HG03196 (cell line): ENCODE data around the gene ADIRF.
"Not testable (repeated sequence)": the region's sequence is repeated elsewhere in the genome, so short reads cannot be mapped to it uniquely, and the experiment has no call there.

ENCODE experiments used
- ATAC-seq: cut with Tn5 transposase; IDR thresholded peaks from one replicate; pipeline ENCODE4 v1.9.1; 2021; ENCODE audit not compliant: unreplicated experiment

Gene ADIRF

DNA sequence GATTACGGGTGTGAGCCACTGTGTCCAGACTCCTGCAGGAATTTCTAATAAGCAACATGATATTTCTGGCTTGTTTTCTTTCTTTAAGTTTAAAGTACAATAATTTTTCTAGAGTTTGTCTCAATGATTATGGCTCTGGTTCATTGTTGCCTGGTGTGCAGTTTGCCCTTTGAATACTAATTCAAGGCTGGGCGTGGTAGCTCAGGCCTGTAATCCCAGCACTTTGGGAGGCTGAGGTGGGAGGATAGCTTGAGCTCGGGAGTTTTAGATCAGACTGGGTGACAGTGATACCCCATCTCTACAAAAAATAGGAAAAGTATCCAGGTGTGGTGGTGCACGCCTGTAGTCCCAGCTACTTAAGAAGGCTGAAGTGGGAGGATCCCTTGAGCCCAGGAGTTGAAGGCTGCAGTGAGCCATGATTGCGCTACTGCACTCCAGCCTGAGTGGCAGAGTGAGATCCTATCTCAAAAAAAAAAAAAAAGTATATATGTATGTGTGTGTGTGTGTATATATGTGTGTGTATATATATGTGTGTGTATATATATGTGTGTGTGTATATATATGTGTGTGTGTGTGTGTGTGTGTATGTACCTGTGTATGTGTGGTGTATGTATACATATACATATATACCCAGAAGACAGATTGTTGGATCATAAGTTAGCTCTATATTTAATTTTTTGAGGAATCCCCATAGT, 8.2 kb downstream of the ADIRF start:
- ATAC-seq = no peak

DNA sequence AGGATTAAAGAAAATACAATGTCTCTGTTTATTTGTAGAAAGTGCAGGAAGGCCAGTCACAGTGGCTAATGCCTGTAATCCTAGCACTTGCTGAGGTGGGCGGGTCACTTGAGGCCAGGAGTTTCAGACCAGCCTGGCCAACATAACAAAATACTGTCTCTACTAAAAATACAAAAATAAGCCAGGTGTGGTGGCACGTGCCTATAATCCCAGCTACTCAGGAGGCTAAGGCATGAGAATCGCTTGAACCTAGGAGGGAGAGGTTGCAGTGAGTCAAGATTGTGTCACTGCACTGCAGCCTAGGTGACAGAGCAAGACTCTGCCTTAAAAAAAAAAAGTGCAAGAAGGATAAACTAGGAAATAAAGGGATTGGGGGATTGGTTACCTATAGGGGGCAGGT, 10.2 kb downstream of the ADIRF start:
- not testable (repeated sequence) for ATAC-seq

- ATAC-seq = no peak
Observed at GRCh38 chr10:86979296-86979818, 11.1 kb downstream of the ADIRF start.

GRCh38 chr10:86979977-86980448, 11.7 kb downstream of the ADIRF start:
- ATAC-seq = no peak

GRCh38 chr10:86981020-86981419, 12.7 kb downstream of the ADIRF start:
- not testable (repeated sequence) for ATAC-seq

DNA sequence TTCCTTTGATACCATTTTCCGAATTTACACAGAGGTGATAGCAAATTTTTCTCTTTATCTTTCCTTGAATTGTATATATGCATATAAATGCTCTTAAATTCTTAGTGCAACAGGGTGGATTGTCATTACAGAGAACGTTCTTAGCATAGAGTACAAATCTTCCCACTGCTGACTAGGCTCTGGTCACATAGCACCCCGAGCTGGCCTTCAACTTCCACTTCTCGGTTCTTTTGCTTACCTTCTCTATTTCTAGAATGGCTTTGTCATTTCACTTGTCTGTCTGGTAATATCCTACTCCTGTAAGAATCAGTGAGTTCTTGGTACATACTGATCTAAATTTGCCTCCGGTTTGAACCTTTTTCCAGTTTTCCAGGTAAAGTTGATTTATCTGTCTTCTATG, 13.4 kb downstream of the ADIRF start:
- ATAC-seq = no peak

GRCh38 chr10:86984498-86984897, 16.2 kb downstream of the ADIRF start:
- ATAC-seq = not testable (repeated sequence)

DNA sequence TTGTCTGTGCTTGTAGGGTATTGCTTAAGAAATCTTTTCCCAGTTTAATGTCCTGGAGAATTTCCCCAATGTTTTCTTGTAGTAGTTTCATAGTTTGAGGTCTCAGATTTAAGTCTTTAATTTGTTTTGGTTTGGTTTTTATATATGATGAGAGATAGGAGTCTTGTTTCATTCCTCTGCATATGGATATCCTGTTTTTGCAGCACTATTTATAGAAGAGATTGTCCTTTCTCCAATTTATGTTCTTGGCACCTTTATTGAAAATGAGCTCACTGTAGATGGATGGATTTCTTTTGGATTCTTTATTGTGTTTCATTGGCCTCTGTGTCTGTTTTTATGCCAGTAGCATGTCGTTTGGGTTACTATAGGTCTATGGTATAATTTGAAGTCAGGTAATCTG, 20.2 kb downstream of the ADIRF start:
- ATAC-seq = no peak

DNA sequence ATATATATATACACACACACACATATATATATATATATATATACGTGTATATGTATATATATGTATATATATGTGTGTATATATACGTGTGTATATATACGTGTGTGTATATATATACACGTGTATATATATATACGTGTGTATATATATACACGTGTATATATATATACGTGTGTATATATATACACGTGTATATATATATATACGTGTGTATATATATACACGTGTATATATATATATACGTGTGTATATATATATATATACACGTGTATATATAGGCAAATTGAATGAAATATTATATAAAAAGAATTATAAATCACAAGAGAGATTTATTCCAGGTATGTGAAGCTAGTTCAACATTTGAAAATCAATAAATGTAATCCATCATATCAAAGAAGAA, 23.1 kb downstream of the ADIRF start:
- ATAC-seq = not testable (repeated sequence)

DNA sequence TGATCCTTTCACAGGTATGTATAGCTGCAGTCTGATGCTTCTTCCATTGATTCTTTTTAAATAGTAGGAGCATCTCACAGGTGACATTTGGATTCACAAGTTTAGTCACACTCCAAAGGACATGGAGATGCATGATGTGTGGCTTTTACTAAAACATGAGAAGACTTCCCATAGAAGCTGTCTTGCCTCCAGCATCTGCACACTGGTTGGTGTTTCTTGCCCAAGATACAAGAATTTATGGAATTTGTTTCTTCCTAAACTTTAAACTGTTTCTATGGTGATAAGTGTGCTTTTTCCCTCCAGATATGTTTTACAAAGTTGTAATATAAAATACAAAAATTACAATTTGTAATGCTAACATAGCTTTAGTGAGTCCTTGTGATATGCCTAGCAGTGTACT, 24.2 kb downstream of the ADIRF start:
- ATAC-seq = no peak

GRCh38 chr10:86992929-86993328, 24.6 kb downstream of the ADIRF start:
- ATAC-seq = no peak

DNA sequence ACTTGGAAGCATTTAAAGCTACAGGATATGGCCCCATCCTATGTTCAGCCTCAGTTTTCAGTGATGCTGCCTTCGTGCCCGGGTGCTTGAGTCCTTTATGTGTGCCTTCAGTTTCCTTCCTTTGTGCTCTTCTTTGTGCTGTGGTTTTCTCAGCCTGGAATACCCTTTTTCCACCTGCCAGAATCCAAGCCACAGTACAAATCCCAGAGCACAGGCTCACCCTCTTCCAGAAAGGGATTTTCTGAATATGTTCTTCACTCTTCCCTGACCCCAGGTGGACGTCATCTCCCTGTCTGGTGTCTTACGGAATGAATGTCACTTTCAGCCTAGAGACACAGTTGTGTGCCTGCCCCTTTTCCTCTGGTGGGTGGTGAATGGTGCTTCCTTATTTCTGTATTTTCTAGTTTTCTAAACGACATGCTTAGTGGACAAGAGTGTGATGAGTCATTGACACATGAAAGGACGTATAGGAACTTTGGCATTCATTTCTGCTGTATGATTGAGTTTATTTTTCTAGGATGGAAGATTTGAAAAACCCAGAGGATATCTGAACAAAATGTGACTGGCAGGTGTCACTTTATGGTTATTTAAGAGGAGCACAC, 31.6 kb downstream of the ADIRF start:
- not testable (repeated sequence) for ATAC-seq

- ATAC-seq = no peak
Observed at GRCh38 chr10:87000491-87000890, 32.2 kb downstream of the ADIRF start.

- ATAC-seq = not testable (repeated sequence)
Observed at GRCh38 chr10:87007124-87007523, 38.8 kb downstream of the ADIRF start.

DNA sequence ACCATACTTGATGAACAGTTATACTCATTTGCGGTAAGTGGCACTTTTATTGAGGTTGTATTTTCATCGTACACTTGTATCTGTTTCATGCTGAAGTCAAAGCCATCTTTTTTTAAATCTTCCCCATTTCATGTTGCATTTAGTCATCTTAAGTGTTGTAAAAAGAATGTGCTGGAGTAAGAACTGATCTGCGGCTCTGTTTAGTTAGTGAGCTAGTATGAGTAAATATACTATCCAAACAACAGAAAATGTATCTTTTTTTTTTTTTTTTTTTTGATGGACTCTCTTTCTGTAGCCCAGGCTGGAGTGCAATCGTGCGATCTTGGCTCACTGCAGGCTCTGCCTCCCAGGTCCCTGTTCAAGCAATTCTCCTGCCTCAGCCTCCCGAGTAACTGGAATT, 39.4 kb downstream of the ADIRF start:
- ATAC-seq = not testable (repeated sequence)

GRCh38 chr10:87008303-87008702, 40.0 kb downstream of the ADIRF start:
- not testable (repeated sequence) for ATAC-seq

GRCh38 chr10:87009134-87009696, 40.9 kb downstream of the ADIRF start:
- ATAC-seq = not testable (repeated sequence)

GRCh38 chr10:87013528-87013927, 45.2 kb downstream of the ADIRF start:
- ATAC-seq = not testable (repeated sequence)

DNA sequence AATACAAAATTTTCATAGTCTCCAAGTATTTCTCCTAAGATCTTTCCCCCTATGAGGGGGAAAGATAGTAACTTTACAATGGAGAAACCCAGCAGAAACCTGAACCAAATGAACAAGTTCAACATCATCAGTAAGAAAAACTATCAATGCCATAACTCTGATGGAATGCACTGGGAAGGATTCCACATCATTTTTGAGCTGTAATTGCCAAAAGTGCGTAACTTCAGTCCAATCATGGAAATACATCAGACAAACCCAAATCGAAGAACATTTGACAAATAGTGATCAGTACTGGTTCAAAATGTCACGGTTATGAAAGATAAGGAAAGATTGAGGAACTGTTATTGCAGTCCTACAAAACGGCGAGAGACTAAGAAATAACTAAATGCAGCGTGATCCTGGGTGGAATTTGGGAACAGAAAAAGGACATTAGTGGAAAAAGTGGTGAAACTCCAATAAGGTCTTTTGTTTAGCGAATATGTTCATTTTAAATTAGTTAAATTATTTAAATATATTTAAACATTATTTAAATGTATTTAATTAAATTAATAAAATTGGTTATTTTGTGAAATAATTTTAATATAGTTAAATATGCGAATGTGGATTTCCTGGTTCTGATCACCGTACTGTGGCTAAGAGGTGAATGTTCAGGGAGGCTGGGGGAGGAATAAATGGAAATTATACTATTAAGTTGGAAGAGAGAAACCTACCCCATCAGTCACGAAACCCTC, 46.9 kb downstream of the ADIRF start:
- ATAC-seq = not testable (repeated sequence)

- not testable (repeated sequence) for ATAC-seq
Observed at GRCh38 chr10:87018127-87018526, 49.8 kb downstream of the ADIRF start.

DNA sequence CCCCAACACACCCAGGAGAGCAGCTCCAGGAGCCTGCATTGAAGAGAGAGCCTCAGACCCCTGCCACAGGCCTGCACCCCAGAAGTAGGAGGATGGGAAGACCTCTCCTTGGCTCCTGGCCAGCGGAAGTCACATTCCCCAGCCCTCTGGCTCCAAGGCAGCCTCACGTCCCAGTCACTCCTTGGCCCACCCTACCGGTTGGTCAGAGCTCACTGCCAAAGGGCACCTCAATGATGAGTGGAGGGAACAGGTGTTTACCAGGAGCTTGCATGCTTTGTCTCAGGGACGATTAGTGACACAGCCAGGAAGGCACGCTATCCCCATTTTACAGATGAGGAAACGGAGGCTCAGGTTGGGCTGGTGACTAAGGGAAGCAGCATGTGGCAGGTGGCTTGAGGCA, 50.8 kb downstream of the ADIRF start:
- ATAC-seq = not testable (repeated sequence)
